ENCODE measurements around the gene MORN5.

The MORN5 gene

DNA sequence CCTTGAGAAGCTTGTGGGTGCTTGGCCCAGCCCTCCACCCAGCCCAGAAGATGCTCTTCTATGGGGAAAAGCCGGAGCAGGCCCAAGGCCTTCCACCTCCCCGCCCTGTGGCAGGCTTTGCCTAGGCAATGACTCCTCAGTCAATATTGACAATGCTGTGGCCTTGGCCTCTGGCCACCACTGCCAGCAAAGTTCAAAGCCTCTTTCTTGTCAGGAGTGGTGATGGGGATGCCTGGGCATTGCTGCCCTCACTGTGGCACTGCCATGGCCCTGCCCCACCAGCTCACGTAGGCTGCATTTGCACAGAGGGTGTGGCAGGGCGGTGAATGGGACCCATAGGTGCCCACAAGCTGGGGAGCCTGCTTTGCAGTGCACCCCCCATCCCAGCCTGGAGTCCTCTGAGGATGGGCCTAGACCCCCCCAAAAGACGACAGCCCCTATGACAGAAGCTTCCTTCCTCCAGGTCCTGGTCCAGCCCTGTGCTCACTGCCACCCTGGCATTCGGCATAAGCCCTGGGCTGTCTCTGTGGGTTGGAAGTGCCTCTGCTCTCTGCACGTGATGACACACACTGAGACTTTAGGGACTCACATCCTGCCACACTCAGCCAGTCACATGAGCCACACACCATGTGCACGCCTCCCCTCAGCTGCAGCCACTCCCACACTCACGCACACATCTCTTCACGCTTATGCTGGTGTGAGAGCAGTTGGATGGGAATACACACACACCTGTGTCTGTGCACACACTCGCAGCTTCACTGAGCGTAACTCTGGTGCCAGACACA is 31.1 kb downstream of the MORN5 start:
- no peak for DNase-seq (ENCODE audit: low read depth in 2 of 2, low spot score in 1 of 2)

DNA sequence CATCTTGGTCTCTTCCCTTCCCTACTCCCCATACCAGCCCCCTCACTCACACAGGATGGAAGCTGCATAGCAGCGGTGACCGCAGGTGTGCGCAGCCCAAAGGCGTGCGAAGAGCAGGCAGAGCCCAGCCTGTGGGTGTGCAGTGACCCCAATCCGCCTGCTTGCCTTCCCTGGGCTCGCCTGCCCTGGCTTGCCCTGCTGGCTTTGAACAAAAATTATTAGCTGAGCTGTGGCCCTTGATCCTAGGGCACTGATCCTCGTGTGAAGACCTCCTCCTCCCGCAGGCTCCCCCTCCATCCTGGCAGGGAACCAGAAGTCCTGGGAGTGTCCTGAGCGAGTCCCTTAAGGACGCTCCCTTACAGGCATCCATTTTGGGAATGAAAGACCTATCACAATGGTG is 31.9 kb downstream of the MORN5 start:
- DNase-seq (ENCODE audit: low read depth in 2 of 2, low spot score in 1 of 2): no peak

- DNase-seq (ENCODE audit: low read depth in 2 of 2, low spot score in 1 of 2): no peak
Measured at GRCh38 chr9:122192261-122192875, 32.7 kb downstream of the MORN5 start.

GRCh38 chr9:122192914-122193525 is 33.3 kb downstream of the MORN5 start:
- no peak for DNase-seq (ENCODE audit: low read depth in 2 of 2, low spot score in 1 of 2)

DNA sequence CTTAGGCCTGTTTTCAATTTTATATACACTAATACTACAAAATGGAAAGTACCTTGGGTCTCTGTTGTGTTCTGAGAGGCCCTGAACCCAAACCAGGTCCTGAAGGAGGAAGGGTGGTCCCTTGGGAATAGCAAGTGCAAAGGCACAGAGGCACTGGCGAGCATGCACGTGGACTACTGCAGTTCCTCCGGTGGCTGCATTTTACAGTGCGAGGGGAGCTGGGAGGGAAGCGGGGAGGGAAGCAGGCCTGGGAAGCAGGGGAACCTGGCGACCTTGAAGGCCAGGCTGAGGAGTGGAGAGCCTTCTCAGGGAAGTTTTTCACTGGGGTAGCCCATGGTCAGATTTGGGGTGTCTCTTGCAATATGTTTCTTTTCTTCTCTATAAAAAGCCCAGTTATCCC is 33.9 kb downstream of the MORN5 start:
- DNase-seq (ENCODE audit: low read depth in 2 of 2, low spot score in 1 of 2): no peak

GRCh38 chr9:122195875-122196274 is 36.2 kb downstream of the MORN5 start:
- no peak for DNase-seq (ENCODE audit: low read depth in 2 of 2, low spot score in 1 of 2)

GRCh38 chr9:122197426-122197825 is 37.7 kb downstream of the MORN5 start:
- DNase-seq (ENCODE audit: low read depth in 2 of 2, low spot score in 1 of 2): no peak

DNA sequence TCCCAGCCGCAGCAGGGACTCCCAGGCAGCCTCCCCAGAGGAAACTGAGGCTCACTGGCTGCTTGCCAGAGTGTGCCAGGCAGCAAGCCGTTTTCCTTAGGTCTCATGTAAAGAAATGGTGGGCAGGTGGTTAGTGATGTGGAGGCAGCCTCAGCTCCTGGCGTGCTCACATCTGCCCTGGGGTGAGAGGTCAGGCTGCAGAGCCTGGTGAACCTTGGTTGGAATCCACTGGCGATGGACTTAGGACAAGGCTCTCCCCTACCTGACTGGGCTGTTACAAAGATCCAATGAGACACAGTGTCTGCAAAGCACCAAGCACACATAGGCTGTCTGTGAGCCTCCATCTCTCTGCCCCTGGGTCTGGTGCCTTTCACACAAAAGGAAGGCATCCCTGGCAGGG is 38.2 kb downstream of the MORN5 start:
- no peak for DNase-seq (ENCODE audit: low read depth in 2 of 2, low spot score in 1 of 2)

- no peak for DNase-seq (ENCODE audit: low read depth in 2 of 2, low spot score in 1 of 2)
Measured at GRCh38 chr9:122200960-122201595, 41.4 kb downstream of the MORN5 start.

DNA sequence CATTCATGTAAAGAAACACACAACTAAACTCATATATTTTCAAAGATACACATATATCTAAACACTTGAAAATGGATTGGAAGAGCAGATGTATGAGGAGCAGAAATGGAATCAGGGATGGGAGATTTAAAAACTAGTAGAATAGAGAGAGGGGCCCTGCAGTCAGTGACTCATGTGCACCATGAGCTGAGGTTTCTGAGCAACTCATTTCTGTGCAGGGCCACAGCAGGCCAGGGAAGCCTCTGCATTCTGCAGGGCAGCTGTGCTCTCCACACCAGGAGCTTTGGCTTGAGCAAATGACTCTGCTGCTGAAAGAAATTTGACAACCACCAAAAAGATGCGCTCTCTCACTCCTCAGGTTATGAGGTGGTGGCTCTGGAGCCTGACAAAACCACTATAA is 41.9 kb downstream of the MORN5 start:
- DNase-seq (ENCODE audit: low read depth in 2 of 2, low spot score in 1 of 2): no peak

DNA sequence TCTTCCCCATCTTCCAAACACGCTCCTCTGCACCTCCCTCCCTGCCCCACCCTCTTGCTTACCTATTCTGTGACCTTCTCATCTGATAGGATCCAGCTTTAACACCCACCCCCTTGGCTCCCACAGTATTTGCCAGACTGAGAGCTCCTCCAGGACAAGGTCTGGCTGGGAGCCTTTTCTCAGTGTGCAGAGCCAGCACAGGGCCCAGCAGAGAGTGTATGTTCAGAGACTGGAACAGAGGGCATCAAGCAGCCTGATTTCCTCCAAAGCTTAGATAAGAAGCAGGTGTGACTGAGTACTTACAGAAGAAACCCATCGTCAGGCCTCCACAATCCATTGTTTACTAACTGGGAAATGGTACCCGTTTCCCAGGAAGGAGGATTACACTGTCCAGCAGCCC is 42.4 kb downstream of the MORN5 start:
- DNase-seq (ENCODE audit: low read depth in 2 of 2, low spot score in 1 of 2): no peak

DNA sequence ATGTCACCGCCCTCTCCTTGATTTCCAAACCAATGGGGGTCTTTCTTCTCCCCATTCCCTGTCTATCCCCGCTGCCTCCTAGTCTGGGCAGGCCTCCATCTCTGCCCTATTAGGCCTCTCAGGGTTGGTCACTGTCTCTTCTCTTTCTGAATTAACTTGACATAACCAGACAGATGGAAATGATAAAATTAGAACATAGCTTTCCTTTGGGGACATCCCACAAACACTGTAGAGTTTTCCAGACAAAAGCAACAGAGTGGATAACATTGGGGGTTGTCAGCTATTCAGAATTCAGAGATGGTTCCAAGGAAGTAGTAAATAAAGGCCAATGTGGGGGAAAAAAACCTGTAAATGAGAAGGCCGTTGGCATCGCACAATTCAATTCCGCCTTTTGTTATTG is 44.3 kb downstream of the MORN5 start:
- DNase-seq (ENCODE audit: low read depth in 2 of 2, low spot score in 1 of 2): no peak

DNA sequence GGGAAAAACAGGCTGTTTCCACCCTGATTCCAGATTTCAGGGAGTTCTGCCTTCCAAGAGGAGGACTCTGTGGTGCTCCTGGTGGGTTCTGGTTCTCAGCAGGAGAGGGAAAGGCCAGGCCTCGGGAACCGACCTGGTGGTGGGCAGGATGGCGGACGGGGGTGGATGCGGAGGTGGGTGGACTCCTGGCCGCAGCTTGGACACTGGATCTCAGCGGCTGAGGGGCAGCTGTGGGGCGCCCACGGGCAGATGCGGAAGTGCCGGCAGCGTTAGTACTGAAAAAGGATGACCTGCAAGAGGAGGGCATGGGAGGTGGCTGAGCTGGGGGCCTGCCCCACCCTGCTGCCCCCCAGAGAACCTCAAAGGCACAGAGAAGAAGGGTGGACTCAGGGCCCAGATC is 44.8 kb downstream of the MORN5 start:
- DNase-seq (ENCODE audit: low read depth in 2 of 2, low spot score in 1 of 2): no peak

GRCh38 chr9:122205176-122205575 is 45.5 kb downstream of the MORN5 start:
- DNase-seq (ENCODE audit: low read depth in 2 of 2, low spot score in 1 of 2): no peak

DNA sequence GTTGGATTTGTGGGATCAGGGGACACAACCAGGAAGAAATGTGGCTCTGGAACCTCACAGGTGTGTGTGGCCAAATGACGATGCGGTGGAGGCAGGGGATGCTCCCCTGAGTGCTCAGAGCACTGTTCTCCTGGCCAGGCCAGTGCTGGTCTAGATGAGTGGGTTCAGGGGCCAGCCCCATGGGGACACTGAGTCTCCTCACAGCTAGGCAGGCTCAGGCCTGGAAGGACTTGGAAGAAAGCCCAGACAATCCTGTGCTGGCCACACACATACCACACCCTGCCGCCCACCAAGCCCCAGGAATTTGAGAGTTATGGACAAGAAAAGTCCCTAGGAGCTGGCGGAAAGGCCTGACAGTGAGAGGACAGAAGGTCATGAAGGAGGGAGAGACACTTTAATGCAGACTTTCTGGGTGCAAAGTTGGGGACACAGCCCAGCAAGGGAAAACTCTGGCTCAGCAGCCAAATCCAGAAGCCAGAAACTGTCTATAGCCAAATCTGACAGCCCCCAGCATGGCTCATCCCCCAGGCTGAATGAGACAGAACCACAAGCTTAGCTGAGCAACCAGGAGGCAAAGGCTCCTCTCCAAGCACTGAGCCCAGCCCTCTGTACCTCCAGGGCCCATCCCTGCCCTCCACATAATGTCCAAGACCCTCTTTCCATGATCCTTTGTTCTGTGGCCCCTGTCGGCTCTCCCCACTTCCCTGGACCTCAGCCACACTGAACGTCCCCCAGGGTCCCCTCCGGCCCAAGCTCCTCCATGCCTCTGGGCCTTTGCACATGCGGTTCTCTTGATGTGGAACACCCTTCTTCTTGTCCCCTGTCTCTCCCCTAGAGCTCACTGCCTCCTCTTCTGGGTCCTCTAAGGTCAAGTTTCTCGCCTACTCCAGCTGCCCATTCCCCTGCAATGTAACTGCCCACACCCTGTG is 46.7 kb downstream of the MORN5 start:
- no peak for DNase-seq (ENCODE audit: low read depth in 2 of 2, low spot score in 1 of 2)

DNA sequence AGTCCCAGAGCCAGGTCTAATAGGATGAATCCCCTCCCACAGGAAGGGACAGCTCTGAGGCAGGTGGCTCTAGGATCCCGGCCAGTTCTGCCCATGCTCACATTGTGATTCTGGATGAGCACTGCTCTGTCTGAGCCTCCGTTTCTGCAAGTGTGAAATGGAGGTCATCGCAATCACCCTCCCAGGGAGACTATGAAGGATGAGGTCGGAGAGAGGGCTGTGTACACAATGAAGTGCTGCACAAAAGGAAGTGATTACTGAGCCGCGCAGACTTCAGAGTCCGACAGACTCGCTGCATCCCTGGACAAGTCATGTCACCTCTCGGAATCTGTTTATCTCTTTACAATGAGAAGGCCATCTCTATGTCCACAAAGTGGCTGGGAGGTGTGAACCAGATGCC is 47.4 kb downstream of the MORN5 start:
- DNase-seq (ENCODE audit: low read depth in 2 of 2, low spot score in 1 of 2): no peak

GRCh38 chr9:122209451-122209850 is 49.7 kb downstream of the MORN5 start:
- no peak for DNase-seq (ENCODE audit: low read depth in 2 of 2, low spot score in 1 of 2)

DNA sequence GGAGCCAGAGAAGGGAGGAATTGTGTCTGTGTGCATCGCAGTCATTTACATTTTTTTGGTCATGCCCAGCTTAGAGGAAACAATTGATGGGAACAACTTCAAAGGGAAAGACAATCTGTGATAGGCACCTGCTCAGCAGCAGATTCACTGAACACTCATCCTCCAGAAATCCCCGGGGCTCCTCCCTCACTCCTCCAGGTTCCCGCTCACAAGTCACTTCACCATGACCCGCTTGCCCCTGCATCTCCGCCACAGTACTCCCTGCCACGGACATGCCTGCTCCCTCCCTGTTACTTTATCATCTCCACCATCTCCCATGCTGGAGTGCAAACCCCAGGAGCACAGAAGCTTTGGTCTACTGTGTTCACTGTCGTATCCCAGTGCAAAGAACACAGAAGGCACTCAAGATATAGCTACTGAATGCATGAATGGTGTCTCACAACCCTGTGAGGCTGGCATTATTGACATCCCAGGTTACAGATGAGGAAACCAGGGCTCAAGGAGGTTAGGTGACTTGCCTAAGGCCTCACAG is 52.8 kb downstream of the MORN5 start:
- DNase-seq (ENCODE audit: low read depth in 2 of 2, low spot score in 1 of 2): no peak

- no peak for DNase-seq (ENCODE audit: low read depth in 2 of 2, low spot score in 1 of 2)
Measured at GRCh38 chr9:122213102-122213588, 53.4 kb downstream of the MORN5 start.

GRCh38 chr9:122213589-122214413 is 54.1 kb downstream of the MORN5 start:
- DNase-seq (ENCODE audit: low read depth in 2 of 2, low spot score in 1 of 2): no peak
